Activated CD8-positive, alpha-beta memory T cell treated with anti-CD3 and anti-CD28 coated beads, Interleukin-2, amount 50 U/mL, for 1 hour (primary cell): Measurements from ENCODE around the gene ZNF266.

Experiments
- DNase-seq: peaks from one replicate; pipeline ENCODE4 v3.0.0-alpha.2; 2020; ENCODE audit errors: extremely low read depth

Gene ZNF266

DNA sequence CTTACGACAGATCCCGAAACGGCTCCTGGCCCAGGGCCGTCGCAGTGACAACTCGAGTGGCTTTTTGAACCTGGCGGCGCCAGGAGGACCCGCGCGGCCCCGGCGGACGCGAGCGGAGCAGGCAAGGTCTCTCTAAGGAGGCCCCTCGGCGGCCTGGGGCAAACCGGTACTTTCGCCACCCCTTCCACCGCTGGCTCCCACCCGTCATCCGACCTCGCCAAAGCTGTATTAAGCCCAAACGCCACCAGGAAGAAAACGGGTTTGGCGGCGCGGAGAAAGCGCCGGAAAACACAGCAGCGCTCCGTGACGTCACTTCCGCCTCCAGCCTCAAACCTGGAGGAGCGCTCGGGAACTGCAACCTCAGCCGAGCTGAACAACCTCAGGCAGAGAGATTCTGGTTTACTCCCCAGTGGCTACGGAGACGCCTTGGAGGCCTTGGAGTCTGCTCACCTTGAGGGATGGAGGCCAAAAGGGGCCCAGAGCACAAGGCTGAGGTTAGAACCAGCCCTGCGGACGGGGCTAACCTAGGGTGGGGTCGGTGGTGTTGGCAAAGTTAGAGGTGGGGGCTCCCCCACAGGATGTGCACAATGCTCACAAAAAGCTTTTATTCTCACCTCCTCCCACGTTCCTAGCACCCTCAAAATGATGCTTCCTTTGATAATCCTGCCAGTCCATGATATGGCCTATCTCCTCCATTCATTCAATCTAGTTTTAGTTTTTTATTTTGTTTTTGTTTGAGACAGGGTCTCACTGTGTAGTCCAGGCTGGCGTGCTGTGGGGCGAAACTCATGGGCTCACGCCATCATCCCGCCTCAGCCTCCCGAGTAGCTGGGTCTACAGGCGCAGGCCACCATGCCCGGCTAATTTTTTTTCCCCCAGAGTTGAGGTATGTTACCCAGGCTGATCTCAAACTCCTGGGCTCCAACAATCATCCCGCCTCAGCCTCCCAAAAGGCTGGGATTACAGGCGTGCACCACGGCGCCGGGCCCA lies at the start of gene ZNF266:
Gene ZNF266, minus strand, starts transcription at position 295 of the 990 bp plus-strand sequence. CDS start 15,484 bp downstream, outside the sequence.
- peak; percentile 80 for DNase-seq

DNA sequence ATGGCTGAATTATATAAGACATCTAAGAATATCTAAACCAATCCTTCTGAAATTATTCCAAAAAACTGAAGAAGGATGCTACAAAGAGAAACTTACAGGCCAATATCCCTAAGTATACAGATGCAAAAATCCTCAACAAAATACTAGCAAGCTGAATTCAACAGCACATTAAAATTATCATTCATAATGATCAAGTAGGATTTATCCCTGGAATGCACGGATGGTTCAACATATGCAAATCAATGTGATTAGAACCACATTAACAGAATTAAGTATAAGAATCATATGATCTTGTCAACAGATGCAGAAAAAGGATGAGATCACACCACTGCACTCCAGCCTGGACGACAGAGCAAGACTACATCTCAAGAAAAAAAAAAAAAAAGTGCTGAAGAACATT lies 49.8 kb upstream of the ZNF266 start:
- no peak for DNase-seq

DNA sequence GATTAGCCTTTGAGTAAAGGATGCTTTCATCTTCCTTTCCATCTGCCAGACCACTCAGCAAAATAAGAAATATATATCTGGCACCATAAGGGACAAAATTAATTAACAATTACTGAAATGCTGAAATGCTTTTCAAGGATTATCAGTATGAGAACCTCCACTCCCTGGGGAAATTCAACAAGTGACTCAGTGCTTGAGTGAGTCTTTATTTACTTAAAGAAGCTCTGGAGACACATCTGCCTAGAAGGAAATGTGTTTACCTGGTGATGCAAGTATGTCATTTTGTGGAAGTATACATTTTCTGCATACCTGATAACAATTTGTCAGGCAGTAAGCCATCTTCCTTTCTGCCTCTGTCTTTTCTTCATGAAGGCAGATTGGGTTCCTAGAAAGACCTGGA lies 39.6 kb upstream of the ZNF266 start:
- DNase-seq: no peak

- DNase-seq: no peak
Measured at GRCh38 chr19:9467161-9467560, 31.8 kb upstream of the ZNF266 start.

- no peak for DNase-seq
Measured at GRCh38 chr19:9461938-9462337, 26.6 kb upstream of the ZNF266 start.

DNA sequence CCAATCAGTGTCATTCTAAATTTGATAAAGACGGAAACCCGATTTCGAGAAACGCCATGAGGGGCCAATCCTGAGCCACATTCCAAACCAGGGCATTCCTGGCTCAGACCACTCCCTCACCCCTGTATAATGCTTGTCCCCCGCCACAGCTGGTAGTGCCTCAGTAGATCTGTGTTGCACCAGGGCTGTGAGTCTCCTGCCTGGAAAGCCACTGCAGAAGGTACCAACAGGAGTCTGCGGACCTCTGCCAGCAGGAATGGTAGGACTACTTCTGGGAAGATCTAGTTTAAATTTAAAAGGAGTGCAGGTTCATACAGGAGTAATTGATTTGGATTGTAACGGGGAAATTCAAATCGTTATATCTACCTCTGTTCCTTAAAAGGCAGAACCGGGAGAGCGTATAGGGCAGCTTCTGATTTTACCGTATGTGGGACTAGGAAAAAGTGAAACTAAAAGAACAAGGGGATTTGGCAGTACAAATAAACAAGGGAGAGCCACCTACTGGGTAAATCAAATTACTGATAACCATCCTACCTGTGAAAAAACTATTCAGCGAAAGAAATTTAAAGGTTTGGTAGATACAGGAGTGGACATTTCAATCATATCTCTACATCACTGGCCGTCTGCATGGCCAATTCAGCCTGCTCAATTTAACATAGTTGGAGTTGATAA lies 20.8 kb upstream of the ZNF266 start:
- no peak for DNase-seq

GRCh38 chr19:9453953-9454352 lies 18.6 kb upstream of the ZNF266 start:
- no peak for DNase-seq

DNA sequence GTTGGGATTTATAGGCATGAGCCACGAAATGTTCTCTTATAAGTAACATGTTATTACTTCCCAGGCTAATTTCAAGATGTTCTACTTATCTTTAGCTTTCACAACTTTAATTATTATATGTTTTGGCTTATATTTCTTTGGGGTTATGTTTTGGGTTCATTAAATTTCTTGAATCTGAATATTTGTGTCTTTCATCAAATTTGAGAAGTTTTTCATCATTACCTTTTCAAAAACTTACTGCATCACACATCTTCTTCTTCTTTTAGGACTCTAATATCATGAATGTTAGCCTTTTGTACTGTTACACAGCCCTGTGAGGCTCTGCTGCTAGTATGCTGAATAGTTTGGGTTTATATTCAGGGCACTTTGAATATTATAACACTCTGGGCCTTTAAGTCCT lies 9.7 kb upstream of the ZNF266 start:
- DNase-seq: no peak

- no peak for DNase-seq
Measured at GRCh38 chr19:9436358-9436757, 985 bp upstream of the ZNF266 start.

- no peak for DNase-seq
Measured at GRCh38 chr19:9431475-9431874, 3.9 kb downstream of the ZNF266 start.

DNA sequence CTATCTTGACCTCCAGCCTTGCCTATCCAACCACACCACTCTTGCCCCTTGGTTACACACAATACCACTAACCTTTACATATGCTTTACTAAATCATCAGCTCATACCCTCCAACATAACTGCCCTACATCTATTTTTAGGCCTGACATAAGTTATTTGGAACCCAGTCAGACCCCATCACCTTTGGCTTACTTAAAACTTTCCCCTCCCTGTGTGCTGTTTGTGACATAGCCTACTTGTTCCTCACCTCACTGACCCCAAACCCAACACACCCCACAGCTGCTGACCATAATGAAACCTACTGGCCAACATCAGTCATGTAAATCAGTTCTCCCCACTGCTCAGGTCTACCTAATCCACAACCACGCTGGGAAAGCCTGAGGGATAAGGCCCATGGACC lies 4.9 kb downstream of the ZNF266 start:
- DNase-seq: no peak

DNA sequence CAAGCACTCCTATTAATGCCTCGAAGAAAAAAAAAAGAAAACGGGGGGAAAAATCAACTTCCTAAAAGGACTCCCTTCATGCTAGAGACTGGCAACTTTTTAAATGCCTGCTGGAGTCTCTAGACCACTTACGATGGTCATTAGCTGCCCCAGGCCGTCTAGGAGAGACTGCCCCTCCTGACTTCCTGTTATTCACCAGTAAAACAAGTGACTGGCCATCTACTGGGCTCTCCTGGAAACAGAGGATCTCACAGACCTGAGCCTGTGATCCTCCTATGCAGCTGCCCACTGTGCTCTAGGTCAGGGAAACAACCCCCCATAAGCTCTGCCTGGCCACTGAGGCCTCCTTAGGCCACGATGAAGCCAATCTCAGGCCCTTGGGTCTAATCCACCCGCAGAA lies 7.4 kb downstream of the ZNF266 start:
- DNase-seq: no peak

DNA sequence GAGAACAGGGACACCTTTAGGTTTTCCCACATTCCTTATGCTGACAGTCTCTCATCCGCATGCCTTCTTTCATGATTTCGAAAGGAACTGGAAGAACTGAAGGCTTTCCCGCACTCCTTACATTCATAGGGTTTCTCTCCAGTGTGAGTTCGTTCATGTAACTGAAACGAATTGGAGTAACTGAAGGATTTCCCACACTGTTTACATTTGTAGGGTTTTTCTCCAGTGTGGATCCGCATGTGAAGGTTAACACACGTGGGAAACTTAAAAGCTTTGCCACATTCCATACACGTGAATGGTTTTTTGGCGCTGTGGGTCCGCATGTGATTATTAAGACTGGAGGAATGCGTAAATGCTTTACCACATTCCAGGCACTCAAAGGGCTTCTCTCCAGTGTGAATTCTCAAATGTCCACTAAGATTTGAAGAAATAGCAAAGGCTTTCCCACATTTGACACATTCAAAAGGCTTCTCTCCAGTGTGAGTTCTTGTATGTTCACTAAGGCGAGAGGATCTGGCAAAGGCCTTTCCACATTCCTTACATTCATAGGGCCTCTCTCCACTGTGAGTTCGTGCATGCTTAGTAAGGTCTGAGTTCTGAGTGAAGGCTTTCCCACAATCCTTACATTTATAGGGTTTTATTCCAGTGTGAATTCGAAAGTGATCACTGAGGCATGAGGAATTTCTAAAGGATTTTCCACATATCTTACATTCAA lies 22.0 kb downstream of the ZNF266 start:
- DNase-seq: no peak

- DNase-seq: no peak
Measured at GRCh38 chr19:9407827-9408226, 27.5 kb downstream of the ZNF266 start.

DNA sequence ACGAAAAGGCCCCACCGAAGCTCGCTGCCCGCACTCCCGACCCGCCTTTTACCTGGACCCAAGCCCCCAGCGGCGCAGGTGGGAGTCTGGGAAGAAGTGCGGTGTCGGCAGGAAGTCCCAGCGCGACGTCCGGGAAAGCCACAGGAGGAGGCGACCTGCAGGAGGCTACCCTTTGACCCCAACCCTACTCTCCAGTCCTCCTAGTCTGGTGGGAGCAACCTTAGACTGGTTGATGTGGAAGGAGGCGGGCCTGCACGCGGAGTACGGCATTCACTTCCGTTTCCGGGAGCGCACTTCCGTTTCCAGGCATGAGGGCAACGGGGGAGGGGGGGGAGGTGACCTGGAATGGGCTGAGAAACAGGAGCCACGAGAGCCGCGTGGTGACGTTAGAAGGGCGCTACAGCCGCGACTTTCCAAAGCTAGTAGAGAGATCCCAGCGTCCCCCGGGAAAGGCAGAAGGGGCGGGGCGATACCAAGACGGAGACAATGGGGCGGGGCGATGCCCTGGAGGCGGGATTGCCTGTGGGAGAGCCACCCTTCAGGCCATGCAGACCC lies 28.5 kb downstream of the ZNF266 start:
- no peak for DNase-seq

- no peak for DNase-seq
Measured at GRCh38 chr19:9381361-9381785, 54.0 kb downstream of the ZNF266 start.

- no peak for DNase-seq
Measured at GRCh38 chr19:9370738-9371619, 64.4 kb downstream of the ZNF266 start.

DNA sequence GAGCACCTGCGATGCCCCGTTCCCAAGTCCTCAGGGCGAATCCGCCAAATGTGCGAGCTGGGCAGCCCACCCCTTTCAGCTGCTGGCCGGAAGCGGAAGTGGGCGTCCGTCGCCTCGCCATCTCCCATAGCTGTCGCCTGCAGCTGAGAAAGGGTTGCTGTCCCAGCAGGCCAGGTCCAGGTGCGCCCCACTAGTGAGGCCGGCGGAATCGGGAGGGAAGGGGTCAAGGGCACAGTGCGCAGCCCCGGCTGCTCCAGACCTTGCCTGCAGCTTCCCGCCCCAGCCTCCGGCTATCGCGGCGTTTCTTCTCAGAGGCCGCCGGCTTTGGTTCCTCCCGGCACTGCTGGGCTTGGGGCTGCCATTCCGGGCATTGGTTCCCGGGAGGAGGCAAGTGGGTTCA lies 72.5 kb downstream of the ZNF266 start, which contains the start of gene ZNF177:
Gene ZNF177, plus strand, starts transcription at position 109 of the 400 bp plus-strand sequence. CDS start 15,299 bp downstream, outside the sequence.
- no peak for DNase-seq
